Measurements from ENCODE around the gene BCAN. TPM values are rescaled to one million over a fixed set of nuclear protein-coding genes. Genes with fewer than 3 reads are reported as not detected.

Gene BCAN
- polyA plus RNA-seq, 2 of the 4 experiments (the other 2 are of a cell fraction) = not detected

- H3K4me1 ChIP-seq = peaks cover 12% of the 10 kb centered on the region
- TF ChIP-seq REST (IDR thresholded peaks at IDR 0.05) = peak; percentile 69; the same call in 1 of the 2 replicates
- no peak for TF ChIP-seq CHD4 (IDR thresholded peaks at IDR 0.05; ENCODE audit: borderline replicate concordance)
- TF ChIP-seq, protein P1, sequence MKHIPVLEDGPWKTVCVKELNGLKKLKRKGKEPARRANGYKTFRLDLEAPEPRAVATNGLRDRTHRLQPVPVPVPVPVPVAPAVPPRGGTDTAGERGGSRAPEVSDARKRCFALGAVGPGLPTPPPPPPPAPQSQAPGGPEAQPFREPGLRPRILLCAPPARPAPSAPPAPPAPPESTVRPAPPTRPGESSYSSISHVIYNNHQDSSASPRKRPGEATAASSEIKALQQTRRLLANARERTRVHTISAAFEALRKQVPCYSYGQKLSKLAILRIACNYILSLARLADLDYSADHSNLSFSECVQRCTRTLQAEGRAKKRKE (CRISPR knock-in tag; IDR thresholded peaks at IDR 0.05; ENCODE audit: low read depth) = no peak
- no peak for TF ChIP-seq PHF8 (IDR thresholded peaks at IDR 0.05; ENCODE audit: borderline replicate concordance, low read depth)
- no peak for TF ChIP-seq HES2 (IDR thresholded peaks at IDR 0.05)
- TF ChIP-seq USF2 (IDR thresholded peaks at IDR 0.05) = peak; percentile 42
- TF ChIP-seq EHMT2 (IDR thresholded peaks at IDR 0.05; ENCODE audit: low read depth) = no peak
- TF ChIP-seq MAZ (IDR thresholded peaks at IDR 0.05; ENCODE audit: borderline replicate concordance, low read depth, low read length) = no peak
- TF ChIP-seq RAD21 (conservative IDR thresholded peaks at IDR 0.05 in 1 of 2, IDR thresholded peaks at IDR 0.05 in 1 of 2) = peak; percentile 41 to 65; a peak in 3 of 5 replicates
- peak; percentile 70 for TF ChIP-seq CTCF (IDR thresholded peaks at IDR 0.05)
- TF ChIP-seq, protein P2, sequence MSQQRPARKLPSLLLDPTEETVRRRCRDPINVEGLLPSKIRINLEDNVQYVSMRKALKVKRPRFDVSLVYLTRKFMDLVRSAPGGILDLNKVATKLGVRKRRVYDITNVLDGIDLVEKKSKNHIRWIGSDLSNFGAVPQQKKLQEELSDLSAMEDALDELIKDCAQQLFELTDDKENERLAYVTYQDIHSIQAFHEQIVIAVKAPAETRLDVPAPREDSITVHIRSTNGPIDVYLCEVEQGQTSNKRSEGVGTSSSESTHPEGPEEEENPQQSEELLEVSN (IDR thresholded peaks at IDR 0.05; ENCODE audit: borderline replicate concordance, low read depth) = no peak
- TF ChIP-seq, protein P3, sequence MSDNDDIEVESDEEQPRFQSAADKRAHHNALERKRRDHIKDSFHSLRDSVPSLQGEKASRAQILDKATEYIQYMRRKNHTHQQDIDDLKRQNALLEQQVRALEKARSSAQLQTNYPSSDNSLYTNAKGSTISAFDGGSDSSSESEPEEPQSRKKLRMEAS (IDR thresholded peaks at IDR 0.05) = peak; percentile 52
- peak; percentile 47; the same call in 2 of the 3 replicates for TF ChIP-seq SMC3 (IDR thresholded peaks at IDR 0.05)
- DNase-seq (ENCODE audit: low read depth in 1 of 2, low spot score in 1 of 2) (peak; percentile 57 to 68), ATAC-seq (peak; percentile 23 to 28; a peak in 4 of 6 replicates), FAIRE-seq (no peak)
- no peak overlapping the region for H3K4me3 ChIP-seq
- no peaks in the 10 kb centered on the region for H3K9me3 ChIP-seq
- WGBS (ENCODE audit: missing lambda C conversion rate) = 89% methylated on average over 2 of the region's 2 CpGs
- ChIA-PET CTCF (interaction anchor here (0.6 to 25.7 kb wide), 40 partner anchors 13 to 581 kb away, joined by 3 to 495 read pairs (median 3); partner anchors contain the start of genes BCAN, CRABP2, HAPLN2 and METTL25B), POLR2A (interaction anchor here (0.6 kb wide), 1 partner anchor 352 kb away, joined by 3 read pairs; no protein-coding TSS in a partner anchor)
- H3K4me2 ChIP-seq = no peak overlapping the region
- no peak overlapping the region for H3K27ac ChIP-seq
Measured at GRCh38 chr1:156627313-156627880, 14.5 kb upstream of the BCAN start.

GRCh38 chr1:156629823-156630449 is 12.0 kb upstream of the BCAN start:
- 77% methylated on average over 8 of the region's 8 CpGs for WGBS (ENCODE audit: missing lambda C conversion rate)
- ChIA-PET POLR2A (no interaction called here), CTCF (interaction anchor here (1.2 to 25.7 kb wide), 8 partner anchors 10 to 96 kb away, joined by 4 to 495 read pairs (median 50); partner anchors contain the start of genes BCAN, CRABP2 and NES)
- H3K4me1 ChIP-seq = peaks cover 8% of the 10 kb centered on the region
- ATAC-seq (no peak), FAIRE-seq (no peak), DNase-seq (ENCODE audit: low read depth in 1 of 2, low spot score in 1 of 2) (no peak)
- no peak overlapping the region for H3K4me2 ChIP-seq
- H3K4me3 ChIP-seq = no peak overlapping the region
- no peaks in the 10 kb centered on the region for H3K9me3 ChIP-seq
- H3K27ac ChIP-seq = no peak overlapping the region
- TF ChIP-seq EHF (CRISPR knock-in tag; IDR thresholded peaks at IDR 0.05) = no peak
- TF ChIP-seq RNF2 (IDR thresholded peaks at IDR 0.05; ENCODE audit: borderline replicate concordance, low read depth) = no peak
- no peak for TF ChIP-seq PHF8 (IDR thresholded peaks at IDR 0.05; ENCODE audit: borderline replicate concordance, low read depth)
- TF ChIP-seq CTCF (IDR thresholded peaks at IDR 0.05) = no peak
- no peak for TF ChIP-seq CHD4 (IDR thresholded peaks at IDR 0.05; ENCODE audit: borderline replicate concordance)
- TF ChIP-seq BHLHE40 (IDR thresholded peaks at IDR 0.05; ENCODE audit: low read depth, low read length) = no peak
- TF ChIP-seq CEBPB (IDR thresholded peaks at IDR 0.05) = no peak
- no peak for TF ChIP-seq HDAC2 (IDR thresholded peaks at IDR 0.05)
- no peak for TF ChIP-seq EHMT2 (IDR thresholded peaks at IDR 0.05; ENCODE audit: low read depth)
- TF ChIP-seq HOXB13 (CRISPR knock-in tag; IDR thresholded peaks at IDR 0.05; ENCODE audit: low read depth) = no peak
- no peak for TF ChIP-seq TFCP2L1 (CRISPR knock-in tag; IDR thresholded peaks at IDR 0.05)
- no peak for TF ChIP-seq RARB (CRISPR knock-in tag; IDR thresholded peaks at IDR 0.05)
- no peak for TF ChIP-seq JUNB (IDR thresholded peaks at IDR 0.05)
- no peak for TF ChIP-seq CHD2 (IDR thresholded peaks at IDR 0.05; ENCODE audit: low read length, partially characterized antibody)

All from A549 (cell line).